ENCODE measurements around the gene MON1A.

DNA sequence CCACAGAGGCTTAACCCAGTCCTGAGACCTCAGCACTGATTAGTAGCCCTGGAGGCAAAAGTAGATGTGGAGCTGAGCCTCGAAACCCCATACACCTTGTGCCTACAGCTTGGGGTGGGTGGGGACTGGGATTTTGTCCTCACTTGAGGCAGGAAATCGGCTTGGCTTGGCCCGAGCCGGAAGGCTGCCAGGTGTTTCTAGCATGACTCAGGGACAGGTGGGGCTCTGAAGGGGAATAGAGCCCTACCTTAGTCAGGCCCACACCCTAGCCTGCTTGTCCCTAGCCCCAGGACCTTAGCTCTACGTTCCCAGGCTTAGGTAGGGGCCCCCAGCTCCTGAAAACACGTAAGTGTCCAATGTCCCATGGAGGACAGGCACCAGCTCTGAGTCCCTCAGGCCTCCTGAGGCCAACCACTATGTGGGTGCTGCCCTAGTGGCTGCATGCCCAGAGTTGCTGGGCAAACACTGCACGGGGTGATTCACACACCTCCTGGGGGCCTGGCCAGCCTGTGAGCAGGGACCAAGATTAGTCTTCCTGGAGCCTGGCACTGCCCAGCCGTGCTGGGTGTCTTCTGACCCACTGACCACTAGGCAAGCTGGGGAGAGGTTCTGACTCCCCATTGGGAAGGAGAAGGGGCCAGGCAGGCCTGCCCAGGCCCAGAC lies 29.0 kb downstream of the MON1A start:
- TF ChIP-seq RBBP5 (conservative IDR thresholded peaks at IDR 0.05) (no peak), MXI1 (IDR thresholded peaks at IDR 0.05; ENCODE audit: low read depth, low read length) (no peak), SP1 (IDR thresholded peaks at IDR 0.05; ENCODE audit: low read depth, low read length) (no peak), MEF2A (IDR thresholded peaks at IDR 0.05; ENCODE audit: insufficient read depth, low read depth, low read length) (no peak), POLR2A (IDR thresholded peaks at IDR 0.05; ENCODE audit: low read depth, low read length) (no peak), ESRRA (IDR thresholded peaks at IDR 0.05; ENCODE audit: low read length) (no peak), CREB1 (IDR thresholded peaks at IDR 0.05; ENCODE audit: low read depth) (no peak), CBX3 (IDR thresholded peaks at IDR 0.05; ENCODE audit: borderline replicate concordance, low read depth) (no peak), YY1 (IDR thresholded peaks at IDR 0.05; ENCODE audit: low read depth, low read length) (no peak)
- TF ChIP-seq, protein P1, sequence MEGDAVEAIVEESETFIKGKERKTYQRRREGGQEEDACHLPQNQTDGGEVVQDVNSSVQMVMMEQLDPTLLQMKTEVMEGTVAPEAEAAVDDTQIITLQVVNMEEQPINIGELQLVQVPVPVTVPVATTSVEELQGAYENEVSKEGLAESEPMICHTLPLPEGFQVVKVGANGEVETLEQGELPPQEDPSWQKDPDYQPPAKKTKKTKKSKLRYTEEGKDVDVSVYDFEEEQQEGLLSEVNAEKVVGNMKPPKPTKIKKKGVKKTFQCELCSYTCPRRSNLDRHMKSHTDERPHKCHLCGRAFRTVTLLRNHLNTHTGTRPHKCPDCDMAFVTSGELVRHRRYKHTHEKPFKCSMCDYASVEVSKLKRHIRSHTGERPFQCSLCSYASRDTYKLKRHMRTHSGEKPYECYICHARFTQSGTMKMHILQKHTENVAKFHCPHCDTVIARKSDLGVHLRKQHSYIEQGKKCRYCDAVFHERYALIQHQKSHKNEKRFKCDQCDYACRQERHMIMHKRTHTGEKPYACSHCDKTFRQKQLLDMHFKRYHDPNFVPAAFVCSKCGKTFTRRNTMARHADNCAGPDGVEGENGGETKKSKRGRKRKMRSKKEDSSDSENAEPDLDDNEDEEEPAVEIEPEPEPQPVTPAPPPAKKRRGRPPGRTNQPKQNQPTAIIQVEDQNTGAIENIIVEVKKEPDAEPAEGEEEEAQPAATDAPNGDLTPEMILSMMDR (IDR thresholded peaks at IDR 0.05 in 2 of 3, conservative IDR thresholded peaks at IDR 0.05 in 1 of 3; ENCODE audit: control insufficient read depth in 2 of 3, extremely low read depth in 1 of 3, insufficient read depth in 1 of 3, low read depth in 3 of 3, low read length in 3 of 3), result no peak
- TF ChIP-seq, protein P2, sequence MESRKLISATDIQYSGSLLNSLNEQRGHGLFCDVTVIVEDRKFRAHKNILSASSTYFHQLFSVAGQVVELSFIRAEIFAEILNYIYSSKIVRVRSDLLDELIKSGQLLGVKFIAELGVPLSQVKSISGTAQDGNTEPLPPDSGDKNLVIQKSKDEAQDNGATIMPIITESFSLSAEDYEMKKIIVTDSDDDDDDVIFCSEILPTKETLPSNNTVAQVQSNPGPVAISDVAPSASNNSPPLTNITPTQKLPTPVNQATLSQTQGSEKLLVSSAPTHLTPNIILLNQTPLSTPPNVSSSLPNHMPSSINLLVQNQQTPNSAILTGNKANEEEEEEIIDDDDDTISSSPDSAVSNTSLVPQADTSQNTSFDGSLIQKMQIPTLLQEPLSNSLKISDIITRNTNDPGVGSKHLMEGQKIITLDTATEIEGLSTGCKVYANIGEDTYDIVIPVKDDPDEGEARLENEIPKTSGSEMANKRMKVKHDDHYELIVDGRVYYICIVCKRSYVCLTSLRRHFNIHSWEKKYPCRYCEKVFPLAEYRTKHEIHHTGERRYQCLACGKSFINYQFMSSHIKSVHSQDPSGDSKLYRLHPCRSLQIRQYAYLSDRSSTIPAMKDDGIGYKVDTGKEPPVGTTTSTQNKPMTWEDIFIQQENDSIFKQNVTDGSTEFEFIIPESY (IDR thresholded peaks at IDR 0.05), result no peak
- TF ChIP-seq, protein P3, sequence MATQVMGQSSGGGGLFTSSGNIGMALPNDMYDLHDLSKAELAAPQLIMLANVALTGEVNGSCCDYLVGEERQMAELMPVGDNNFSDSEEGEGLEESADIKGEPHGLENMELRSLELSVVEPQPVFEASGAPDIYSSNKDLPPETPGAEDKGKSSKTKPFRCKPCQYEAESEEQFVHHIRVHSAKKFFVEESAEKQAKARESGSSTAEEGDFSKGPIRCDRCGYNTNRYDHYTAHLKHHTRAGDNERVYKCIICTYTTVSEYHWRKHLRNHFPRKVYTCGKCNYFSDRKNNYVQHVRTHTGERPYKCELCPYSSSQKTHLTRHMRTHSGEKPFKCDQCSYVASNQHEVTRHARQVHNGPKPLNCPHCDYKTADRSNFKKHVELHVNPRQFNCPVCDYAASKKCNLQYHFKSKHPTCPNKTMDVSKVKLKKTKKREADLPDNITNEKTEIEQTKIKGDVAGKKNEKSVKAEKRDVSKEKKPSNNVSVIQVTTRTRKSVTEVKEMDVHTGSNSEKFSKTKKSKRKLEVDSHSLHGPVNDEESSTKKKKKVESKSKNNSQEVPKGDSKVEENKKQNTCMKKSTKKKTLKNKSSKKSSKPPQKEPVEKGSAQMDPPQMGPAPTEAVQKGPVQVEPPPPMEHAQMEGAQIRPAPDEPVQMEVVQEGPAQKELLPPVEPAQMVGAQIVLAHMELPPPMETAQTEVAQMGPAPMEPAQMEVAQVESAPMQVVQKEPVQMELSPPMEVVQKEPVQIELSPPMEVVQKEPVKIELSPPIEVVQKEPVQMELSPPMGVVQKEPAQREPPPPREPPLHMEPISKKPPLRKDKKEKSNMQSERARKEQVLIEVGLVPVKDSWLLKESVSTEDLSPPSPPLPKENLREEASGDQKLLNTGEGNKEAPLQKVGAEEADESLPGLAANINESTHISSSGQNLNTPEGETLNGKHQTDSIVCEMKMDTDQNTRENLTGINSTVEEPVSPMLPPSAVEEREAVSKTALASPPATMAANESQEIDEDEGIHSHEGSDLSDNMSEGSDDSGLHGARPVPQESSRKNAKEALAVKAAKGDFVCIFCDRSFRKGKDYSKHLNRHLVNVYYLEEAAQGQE (IDR thresholded peaks at IDR 0.05; ENCODE audit: low read depth, low read length), result no peak
- TF ChIP-seq, protein P4, sequence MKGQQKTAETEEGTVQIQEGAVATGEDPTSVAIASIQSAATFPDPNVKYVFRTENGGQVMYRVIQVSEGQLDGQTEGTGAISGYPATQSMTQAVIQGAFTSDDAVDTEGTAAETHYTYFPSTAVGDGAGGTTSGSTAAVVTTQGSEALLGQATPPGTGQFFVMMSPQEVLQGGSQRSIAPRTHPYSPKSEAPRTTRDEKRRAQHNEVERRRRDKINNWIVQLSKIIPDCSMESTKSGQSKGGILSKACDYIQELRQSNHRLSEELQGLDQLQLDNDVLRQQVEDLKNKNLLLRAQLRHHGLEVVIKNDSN (IDR thresholded peaks at IDR 0.05; ENCODE audit: borderline replicate concordance, extremely low read length, insufficient read depth, low read depth, low read length), result no peak
